Left ventricle myocardium inferior (tissue), 1 donor: ENCODE results near the gene MYH9. TPM values are rescaled to one million over a fixed set of nuclear protein-coding genes. Genes with fewer than 3 reads are reported as not detected.

Experiments used
- DNase-seq: peaks from one replicate; pipeline ENCODE4 v3.0.0-alpha.2; 2020
- H3K27ac ChIP-seq: fragments of 200-600 bp; replicated peaks from 2 replicates; pipeline ENCODE4 v1.8.0; 2021
- H3K27me3 ChIP-seq: fragments of 200-600 bp; 2 replicates; pipeline ENCODE4 v1.8.0; 2021; ENCODE audit warnings: low read depth
- H3K36me3 ChIP-seq: fragments of 200-600 bp; 2 replicates; pipeline ENCODE4 v1.8.0; 2021
- H3K4me1 ChIP-seq: fragments of 200-600 bp; 2 replicates; pipeline ENCODE4 v1.8.0; 2021
- H3K4me3 ChIP-seq: fragments of 200-600 bp; 2 replicates; pipeline ENCODE4 v1.8.0; 2021; ENCODE audit warnings: mild to moderate bottlenecking, moderate library complexity
- H3K9me3 ChIP-seq: fragments of 200-600 bp; replicated peaks from 2 replicates; pipeline ENCODE4 v1.8.0; 2021
- CTCF ChIP-seq: fragments of 200-600 bp; IDR thresholded peaks from 2 replicates; pipeline ENCODE4 v1.8.0; 2021; ENCODE audit warnings: antibody characterized with exemption, mild to moderate bottlenecking, borderline replicate concordance
- intact Hi-C: fragments of 100-400 bp; cut with micrococcal nuclease; formaldehyde crosslinking; loops from one replicate; pipeline ENCODE4 v1.11.0; 2022
- total RNA-seq: library from RNA; stranded (reverse); fragmentation: NEBNext Ultra II Directional; extraction: Animal tissue kit (Norgen Biotek cat#: 25700); gene quantifications from one replicate; pipeline ENCODE4 v1.2.1, GENCODE V29; 2021
- donor health status: DM: no; HTN: yes; CAD: no; lungs with severe emphysema.

MYH9 gene
- total RNA-seq, 1 donor from 2014 or later: 150 TPM

GRCh38 chr22:36365020-36365411 lies 22.8 kb downstream of the MYH9 start:
- peak; percentile 44 for DNase-seq
- intact Hi-C loops: no loop called here

DNA sequence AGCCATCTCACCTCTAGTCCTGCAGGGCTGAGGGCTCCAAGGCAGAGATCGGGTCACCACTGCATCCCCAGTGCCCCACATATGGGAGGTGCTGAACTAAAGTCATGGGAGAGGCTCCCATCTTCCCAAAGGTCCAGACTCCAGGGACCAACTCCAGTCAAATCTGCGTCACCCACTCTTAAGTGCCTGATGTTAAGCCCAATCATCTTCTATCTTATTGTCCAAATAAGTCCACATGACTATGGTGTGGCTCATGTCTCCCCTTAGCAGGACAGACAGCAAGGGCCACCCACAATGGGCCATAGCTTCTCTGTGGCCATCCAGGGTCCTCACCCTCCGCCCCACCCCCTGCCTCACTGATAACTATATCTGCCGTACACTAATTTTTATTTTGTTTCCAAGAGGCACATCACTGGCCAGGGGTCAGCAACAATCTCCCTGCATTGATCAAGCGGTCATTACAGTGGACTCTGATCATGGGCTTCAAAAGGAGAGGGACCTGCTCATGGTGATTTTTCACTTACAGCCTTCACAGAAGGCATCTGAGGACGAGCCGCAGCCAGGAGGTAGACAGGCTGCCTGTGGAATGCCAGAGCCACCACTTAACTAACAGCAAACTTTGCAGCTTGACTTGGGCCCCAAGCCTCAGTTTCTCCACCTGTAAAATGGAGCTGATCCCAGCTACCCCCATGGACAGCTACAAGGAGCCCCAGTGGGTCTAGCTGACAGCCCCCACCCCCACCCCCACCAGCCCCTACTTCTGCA lies 23.3 kb downstream of the MYH9 start:
- Histone ChIP-seq H3K27me3 (no peaks in the 10 kb centered on the region), H3K27ac (peak overlapping the region; percentile 100), H3K4me1 (peaks cover 99% of the 10 kb centered on the region), H3K4me3 (peak overlapping the region; percentile 58), H3K36me3 (peaks cover 5% of the 10 kb centered on the region), H3K9me3 (no peaks in the 10 kb centered on the region)
- intact Hi-C loops: no loop called here
- DNase-seq: no peak
- TF ChIP-seq CTCF: no peak

More at GRCh38 chr22:36365020-36365411, 22.8 kb downstream of the MYH9 start:
- no peaks in the 10 kb centered on the region for H3K9me3 ChIP-seq
- no peaks in the 10 kb centered on the region for H3K27me3 ChIP-seq
- peak overlapping the region; percentile 100 for H3K27ac ChIP-seq
- H3K4me3 ChIP-seq: peak overlapping the region; percentile 58
- TF ChIP-seq CTCF: no peak
- peaks cover 100% of the 10 kb centered on the region for H3K4me1 ChIP-seq
- peaks cover 5% of the 10 kb centered on the region for H3K36me3 ChIP-seq

DNA sequence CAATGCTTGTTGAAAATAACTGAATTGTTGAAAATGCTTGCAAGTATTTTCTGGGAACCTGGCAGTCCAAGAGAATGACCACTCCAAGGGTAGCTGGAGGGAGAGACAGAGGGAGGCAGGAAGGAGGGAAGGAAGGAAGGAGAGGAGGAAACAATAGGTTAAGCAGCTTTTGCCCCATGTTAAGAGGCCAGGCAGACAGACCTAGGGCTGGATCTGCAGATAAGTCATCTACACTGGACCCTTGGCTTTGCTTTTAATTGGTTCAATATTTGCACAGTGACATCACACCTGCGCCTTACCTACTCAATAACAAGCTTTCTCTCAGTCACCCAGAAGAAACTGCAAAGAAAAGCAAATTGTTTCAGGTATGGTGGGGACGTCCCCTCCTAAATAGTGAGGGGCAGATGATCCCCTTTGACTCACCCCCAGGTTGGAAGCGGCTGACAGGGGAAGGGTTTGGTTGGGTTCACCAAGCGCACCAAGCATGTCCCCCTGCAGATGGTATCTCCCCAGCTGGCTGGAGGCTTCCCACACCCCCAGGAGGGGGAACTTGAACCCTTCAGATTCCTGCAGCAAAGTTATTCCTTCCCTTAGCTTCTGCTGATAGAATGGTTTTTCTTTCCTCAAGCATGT lies 24.3 kb downstream of the MYH9 start:
- Histone ChIP-seq H3K4me3 (peak overlapping the region; percentile 29), H3K27ac (peak overlapping the region; percentile 100), H3K27me3 (no peaks in the 10 kb centered on the region), H3K9me3 (no peaks in the 10 kb centered on the region), H3K36me3 (peaks cover 5% of the 10 kb centered on the region), H3K4me1 (peaks cover 99% of the 10 kb centered on the region)
- intact Hi-C loops: no loop called here
- DNase-seq: no peak
- no peak for TF ChIP-seq CTCF

GRCh38 chr22:36362932-36363331 lies 24.8 kb downstream of the MYH9 start:
- no peak for DNase-seq
- H3K4me3 ChIP-seq: peak overlapping the region; percentile 29

GRCh38 chr22:36362075-36362474 lies 25.7 kb downstream of the MYH9 start:
- H3K9me3 ChIP-seq: no peaks in the 10 kb centered on the region
- H3K4me1 ChIP-seq: peaks cover 99% of the 10 kb centered on the region
- peaks cover 5% of the 10 kb centered on the region for H3K36me3 ChIP-seq
- DNase-seq: no peak
- no peaks in the 10 kb centered on the region for H3K27me3 ChIP-seq
- no peak for TF ChIP-seq CTCF
- intact Hi-C loops: no loop called here
- peak overlapping the region; percentile 100 for H3K27ac ChIP-seq
- H3K4me3 ChIP-seq: peak overlapping the region; percentile 15

More at GRCh38 chr22:36362932-36363331, 24.8 kb downstream of the MYH9 start:
- TF ChIP-seq CTCF: no peak
- H3K9me3 ChIP-seq: no peaks in the 10 kb centered on the region
- H3K27me3 ChIP-seq: no peaks in the 10 kb centered on the region
- intact Hi-C loops: no loop called here
- H3K36me3 ChIP-seq: peaks cover 5% of the 10 kb centered on the region
- H3K27ac ChIP-seq: peak overlapping the region; percentile 100
- H3K4me1 ChIP-seq: peaks cover 99% of the 10 kb centered on the region
